Activated CD4-positive, alpha-beta T cell treated with anti-CD3 and anti-CD28 coated beads, Interleukin-2, amount 50 U/mL, for 1 hour (primary cell): ENCODE measurements around the gene KCNJ18.
"Not testable (repeated sequence)": the region's sequence is repeated elsewhere in the genome, so short reads cannot be mapped to it uniquely, and the experiment has no call there.

Experiments
- DNase-seq: peaks from one replicate; pipeline ENCODE4 v3.0.0-alpha.2; 2020

The KCNJ18 gene

GRCh38 chr17:21691883-21692703 is at the start of gene KCNJ18:
Gene KCNJ18, plus strand, starts transcription at chr17:21692523. Its CDS starts 10,264 bp downstream, at chr17:21702787.
- not testable (repeated sequence) for DNase-seq

GRCh38 chr17:21648125-21648524 is 44.2 kb upstream of the KCNJ18 start:
- not testable (repeated sequence) for DNase-seq

- not testable (repeated sequence) for DNase-seq
Observed at GRCh38 chr17:21650043-21650442, 42.3 kb upstream of the KCNJ18 start.

GRCh38 chr17:21652049-21652448 is 40.3 kb upstream of the KCNJ18 start:
- not testable (repeated sequence) for DNase-seq

- DNase-seq = not testable (repeated sequence)
Observed at GRCh38 chr17:21653211-21653610, 39.1 kb upstream of the KCNJ18 start.

- DNase-seq = not testable (repeated sequence)
Observed at GRCh38 chr17:21656518-21657309, 35.6 kb upstream of the KCNJ18 start.

GRCh38 chr17:21659635-21660034 is 32.7 kb upstream of the KCNJ18 start:
- not testable (repeated sequence) for DNase-seq

GRCh38 chr17:21661455-21661854 is 30.9 kb upstream of the KCNJ18 start:
- DNase-seq = not testable (repeated sequence)

GRCh38 chr17:21663166-21663565 is 29.2 kb upstream of the KCNJ18 start:
- not testable (repeated sequence) for DNase-seq

GRCh38 chr17:21663614-21664474 is 28.5 kb upstream of the KCNJ18 start:
- DNase-seq = not testable (repeated sequence)

- not testable (repeated sequence) for DNase-seq
Observed at GRCh38 chr17:21665171-21665570, 27.2 kb upstream of the KCNJ18 start.

GRCh38 chr17:21665935-21666493 is 26.3 kb upstream of the KCNJ18 start:
- DNase-seq = not testable (repeated sequence)

- not testable (repeated sequence) for DNase-seq
Observed at GRCh38 chr17:21666711-21667412, 25.5 kb upstream of the KCNJ18 start.

- DNase-seq = not testable (repeated sequence)
Observed at GRCh38 chr17:21667413-21668117, 24.8 kb upstream of the KCNJ18 start.

- not testable (repeated sequence) for DNase-seq
Observed at GRCh38 chr17:21668118-21668488, 24.2 kb upstream of the KCNJ18 start.

- not testable (repeated sequence) for DNase-seq
Observed at GRCh38 chr17:21668746-21669508, 23.4 kb upstream of the KCNJ18 start.

GRCh38 chr17:21669616-21670360 is 22.5 kb upstream of the KCNJ18 start:
- not testable (repeated sequence) for DNase-seq

- not testable (repeated sequence) for DNase-seq
Observed at GRCh38 chr17:21670361-21671155, 21.8 kb upstream of the KCNJ18 start.

- DNase-seq = not testable (repeated sequence)
Observed at GRCh38 chr17:21671437-21671836, 20.9 kb upstream of the KCNJ18 start.
